ENCODE results near the gene EFHD2. TPM values are rescaled to one million over a fixed set of nuclear protein-coding genes. Genes with fewer than 3 reads are reported as not detected.
"Not testable (repeated sequence)": the region's sequence is repeated elsewhere in the genome, so short reads cannot be mapped to it uniquely, and the experiment has no call there.

Gene EFHD2
- total RNA-seq, 1 donor = 36.3 TPM

GRCh38 chr1:15388201-15388880 is 21.3 kb upstream of the EFHD2 start:
- no peak for TF ChIP-seq CTCF (IDR thresholded peaks at IDR 0.05; ENCODE audit: insufficient read depth, low read depth, low read length)
- H3K4me3 ChIP-seq (ENCODE audit: low read depth, low read length) = no peak overlapping the region
- no peak for DNase-seq (ENCODE audit: low read depth)

GRCh38 chr1:15389828-15390227 is 19.9 kb upstream of the EFHD2 start:
- DNase-seq (ENCODE audit: low read depth); H3K4me3 ChIP-seq (ENCODE audit: low read depth, low read length): not testable (repeated sequence)

GRCh38 chr1:15390667-15391066 is 19.0 kb upstream of the EFHD2 start:
- no peak for TF ChIP-seq CTCF (IDR thresholded peaks at IDR 0.05; ENCODE audit: insufficient read depth, low read depth, low read length)
- no peak for DNase-seq (ENCODE audit: low read depth)
- no peak overlapping the region for H3K4me3 ChIP-seq (ENCODE audit: low read depth, low read length)

- TF ChIP-seq CTCF (IDR thresholded peaks at IDR 0.05; ENCODE audit: insufficient read depth, low read depth, low read length) = no peak
- no peak for DNase-seq (ENCODE audit: low read depth)
These were observed 18.3 kb upstream of the EFHD2 start for GRCh38 chr1:15391366-15391765.

GRCh38 chr1:15393475-15394257 is 16.0 kb upstream of the EFHD2 start:
- no peak overlapping the region for H3K4me3 ChIP-seq (ENCODE audit: low read depth, low read length)
- TF ChIP-seq CTCF (IDR thresholded peaks at IDR 0.05; ENCODE audit: insufficient read depth, low read depth, low read length) = no peak
- no peak for DNase-seq (ENCODE audit: low read depth)

More at GRCh38 chr1:15391366-15391765, 18.3 kb upstream of the EFHD2 start:
- no peak overlapping the region for H3K4me3 ChIP-seq (ENCODE audit: low read depth, low read length)

GRCh38 chr1:15394258-15394690 is 15.4 kb upstream of the EFHD2 start:
- TF ChIP-seq CTCF (IDR thresholded peaks at IDR 0.05; ENCODE audit: insufficient read depth, low read depth, low read length) = no peak
- DNase-seq (ENCODE audit: low read depth) = no peak
- H3K4me3 ChIP-seq (ENCODE audit: low read depth, low read length) = no peak overlapping the region

GRCh38 chr1:15397236-15397635 is 12.5 kb upstream of the EFHD2 start:
- DNase-seq (ENCODE audit: low read depth) = no peak
- no peak for TF ChIP-seq CTCF (IDR thresholded peaks at IDR 0.05; ENCODE audit: insufficient read depth, low read depth, low read length)

More at GRCh38 chr1:15397236-15397635, 12.5 kb upstream of the EFHD2 start:
- no peak overlapping the region for H3K4me3 ChIP-seq (ENCODE audit: low read depth, low read length)
